IPS DF 6.9 (cell line): ENCODE results near the gene PLB1.
"Not testable (repeated sequence)": the region's sequence is repeated elsewhere in the genome, so short reads cannot be mapped to it uniquely, and the experiment has no call there.

Experiments used
- DNase-seq: peaks from one replicate; pipeline ENCODE4 v3.0.0-alpha.2; 2013; ENCODE audit warnings: low read depth, low spot score
- H3K27ac ChIP-seq: one replicate; pipeline ENCODE4 v1.5.1; 2013; ENCODE audit warnings: low read length, control low read depth
- H3K27me3 ChIP-seq: 2 replicates; pipeline ENCODE4 v1.6.1; 2013; ENCODE audit warnings: mild to moderate bottlenecking, low read length; ENCODE audit not compliant: control insufficient read depth, insufficient read depth
- H3K36me3 ChIP-seq: 2 replicates; pipeline ENCODE4 v1.6.1; 2013; ENCODE audit warnings: low read length; ENCODE audit not compliant: control insufficient read depth, insufficient read depth
- H3K4me1 ChIP-seq: 2 replicates; pipeline ENCODE4 v1.6.1; 2013; ENCODE audit warnings: low read length; ENCODE audit not compliant: control insufficient read depth, insufficient read depth
- H3K4me3 ChIP-seq: 2 replicates; pipeline ENCODE4 v1.5.1; 2013; ENCODE audit warnings: mild to moderate bottlenecking, low read length
- H3K9me3 ChIP-seq: 2 replicates; pipeline ENCODE4 v1.6.1; 2013; ENCODE audit warnings: low read length, inconsistent platforms; ENCODE audit not compliant: control insufficient read depth, insufficient read depth
- WGBS: extraction: QIAGEN DNeasy Blood & Tissue Kit; methylation state at CpG from one replicate; pipeline ENCODE4 v1.1.7; 2013; ENCODE audit warnings: mixed read lengths, missing lambda C conversion rate; ENCODE audit not compliant: insufficient read length, insufficient coverage; 5-methylcytosine and 5-hydroxymethylcytosine counted together

The PLB1 gene

GRCh38 chr2:28664120-28664842 lies 168.4 kb downstream of the PLB1 start:
- no peak overlapping the region for H3K27ac ChIP-seq
- H3K4me1 ChIP-seq = no peaks in the 10 kb centered on the region
- H3K36me3 ChIP-seq = no peaks in the 10 kb centered on the region
- no peaks in the 10 kb centered on the region for H3K9me3 ChIP-seq
- no peak for DNase-seq
- no CpG with 5 or more reads among the region's 22 CpGs for WGBS
- H3K27me3 ChIP-seq = no peaks in the 10 kb centered on the region
- no peak overlapping the region for H3K4me3 ChIP-seq

- no peak for DNase-seq
- Histone ChIP-seq H3K27me3 (no peaks in the 10 kb centered on the region), H3K4me1 (no peaks in the 10 kb centered on the region), H3K9me3 (no peaks in the 10 kb centered on the region), H3K4me3 (no peak overlapping the region), H3K27ac (no peak overlapping the region), H3K36me3 (no peaks in the 10 kb centered on the region)
- no CpG with 5 or more reads among the region's 8 CpGs for WGBS
Measured at GRCh38 chr2:28665041-28665704, 169.3 kb downstream of the PLB1 start.

GRCh38 chr2:28665811-28666377 lies 170.0 kb downstream of the PLB1 start:
- not testable (repeated sequence) for H3K27me3 ChIP-seq, H3K9me3 ChIP-seq, H3K36me3 ChIP-seq, DNase-seq, H3K27ac ChIP-seq, H3K4me3 ChIP-seq, H3K4me1 ChIP-seq
- no CpG with 5 or more reads among the region's 4 CpGs for WGBS

- DNase-seq = no peak
- no CpG with 5 or more reads among the region's 8 CpGs for WGBS
- no peak overlapping the region for H3K27ac ChIP-seq
- H3K4me3 ChIP-seq = no peak overlapping the region
- no peaks in the 10 kb centered on the region for H3K36me3 ChIP-seq
- no peaks in the 10 kb centered on the region for H3K27me3 ChIP-seq
- no peaks in the 10 kb centered on the region for H3K9me3 ChIP-seq
- H3K4me1 ChIP-seq = no peaks in the 10 kb centered on the region
Measured at GRCh38 chr2:28666496-28667184, 170.8 kb downstream of the PLB1 start.

GRCh38 chr2:28667261-28667660 lies 171.4 kb downstream of the PLB1 start:
- no peaks in the 10 kb centered on the region for H3K36me3 ChIP-seq
- H3K27me3 ChIP-seq = no peaks in the 10 kb centered on the region
- H3K4me1 ChIP-seq = no peaks in the 10 kb centered on the region
- no peak for DNase-seq
- H3K27ac ChIP-seq = no peak overlapping the region
- H3K9me3 ChIP-seq = no peaks in the 10 kb centered on the region
- 100% methylated on average over 2 of the region's 6 CpGs for WGBS
- H3K4me3 ChIP-seq = no peak overlapping the region

- WGBS = no CpG with 5 or more reads among the region's 5 CpGs
- H3K9me3 ChIP-seq = no peaks in the 10 kb centered on the region
- H3K4me1 ChIP-seq = no peaks in the 10 kb centered on the region
- H3K4me3 ChIP-seq = no peak overlapping the region
- DNase-seq = no peak
- no peaks in the 10 kb centered on the region for H3K27me3 ChIP-seq
- H3K36me3 ChIP-seq = no peaks in the 10 kb centered on the region
- H3K27ac ChIP-seq = no peak overlapping the region
Measured at GRCh38 chr2:28668106-28668814, 172.4 kb downstream of the PLB1 start.

GRCh38 chr2:28668880-28669279 lies 173.0 kb downstream of the PLB1 start:
- Histone ChIP-seq H3K9me3 (no peaks in the 10 kb centered on the region), H3K27ac (no peak overlapping the region)
- no CpG with 5 or more reads among the region's 2 CpGs for WGBS

GRCh38 chr2:28670856-28671255 lies 175.0 kb downstream of the PLB1 start:
- no peak for DNase-seq
- H3K27me3 ChIP-seq = no peaks in the 10 kb centered on the region
- WGBS = no CpG with 5 or more reads among the region's 2 CpGs

More at GRCh38 chr2:28668880-28669279, 173.0 kb downstream of the PLB1 start:
- H3K4me3 ChIP-seq = no peak overlapping the region
- H3K27me3 ChIP-seq = no peaks in the 10 kb centered on the region
- DNase-seq = no peak
- H3K4me1 ChIP-seq = no peaks in the 10 kb centered on the region
- H3K36me3 ChIP-seq = no peaks in the 10 kb centered on the region

GRCh38 chr2:28673338-28673737 lies 177.5 kb downstream of the PLB1 start:
- DNase-seq = no peak
- no peaks in the 10 kb centered on the region for H3K4me1 ChIP-seq
- no peak overlapping the region for H3K4me3 ChIP-seq
- no peaks in the 10 kb centered on the region for H3K9me3 ChIP-seq
- H3K27me3 ChIP-seq = no peaks in the 10 kb centered on the region
- WGBS = no CpG with 5 or more reads among the region's 4 CpGs
- no peak overlapping the region for H3K27ac ChIP-seq
- H3K36me3 ChIP-seq = no peaks in the 10 kb centered on the region

More at GRCh38 chr2:28670856-28671255, 175.0 kb downstream of the PLB1 start:
- Histone ChIP-seq H3K36me3 (no peaks in the 10 kb centered on the region), H3K27ac (no peak overlapping the region), H3K4me1 (no peaks in the 10 kb centered on the region), H3K4me3 (no peak overlapping the region), H3K9me3 (no peaks in the 10 kb centered on the region)
